ENCODE measurements around the gene KDM4C. TPM values are rescaled to one million over a fixed set of nuclear protein-coding genes. Genes with fewer than 3 reads are reported as not detected.

The KDM4C gene
- total RNA-seq, 1 donor from 2014 or later: 57.4 TPM

DNA sequence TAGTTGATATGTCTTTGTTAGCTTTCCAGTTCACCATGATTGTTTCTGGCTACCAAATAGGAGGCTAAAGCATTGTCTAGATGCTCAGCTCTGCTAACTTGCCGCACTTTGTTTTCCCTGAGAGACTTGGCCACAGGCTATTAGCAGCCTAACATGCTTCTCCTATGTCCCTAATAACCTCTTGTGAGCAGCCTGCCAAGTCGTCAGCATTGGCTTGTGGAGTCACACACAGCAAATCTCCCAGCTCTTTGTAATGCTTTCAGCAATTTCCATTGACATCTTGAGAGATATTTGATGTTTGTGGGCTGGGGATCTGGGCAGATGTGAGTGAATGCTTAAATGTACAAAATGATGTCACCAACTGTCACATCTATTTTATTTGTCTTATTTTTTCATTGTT, 346.9 kb downstream of the KDM4C start:
- no peak for DNase-seq

GRCh38 chr9:7105095-7105494, 347.3 kb downstream of the KDM4C start:
- DNase-seq: no peak

- DNase-seq: no peak
These were observed 351.2 kb downstream of the KDM4C start for GRCh38 chr9:7108936-7109335.

GRCh38 chr9:7111413-7111812, 353.6 kb downstream of the KDM4C start:
- DNase-seq: no peak

GRCh38 chr9:7115606-7116005, 357.8 kb downstream of the KDM4C start:
- DNase-seq: no peak

- no peak for DNase-seq
These were observed 360.1 kb downstream of the KDM4C start for GRCh38 chr9:7117676-7118561.

DNA sequence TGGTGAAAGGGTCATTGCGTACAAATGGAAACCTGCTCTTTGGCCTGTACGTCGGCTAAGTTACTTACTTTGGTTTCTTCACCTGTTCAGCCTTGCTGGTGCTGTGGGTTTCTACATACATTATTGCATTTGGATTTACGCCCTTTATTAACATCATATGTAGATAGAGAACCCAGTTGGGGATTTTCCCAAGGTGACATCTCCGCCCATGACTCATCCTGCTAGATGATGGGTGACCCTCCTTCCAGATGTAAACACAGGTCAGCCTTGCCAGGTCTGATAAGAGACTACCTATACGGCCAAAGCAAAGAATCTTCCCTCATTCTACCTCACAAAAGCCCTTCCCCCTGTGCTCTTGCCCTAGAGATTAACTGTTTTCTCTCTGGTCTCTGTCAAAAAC, 360.9 kb downstream of the KDM4C start:
- DNase-seq: no peak

GRCh38 chr9:7119612-7120011, 361.8 kb downstream of the KDM4C start:
- DNase-seq: no peak

GRCh38 chr9:7121055-7121454, 363.3 kb downstream of the KDM4C start:
- DNase-seq: no peak

DNA sequence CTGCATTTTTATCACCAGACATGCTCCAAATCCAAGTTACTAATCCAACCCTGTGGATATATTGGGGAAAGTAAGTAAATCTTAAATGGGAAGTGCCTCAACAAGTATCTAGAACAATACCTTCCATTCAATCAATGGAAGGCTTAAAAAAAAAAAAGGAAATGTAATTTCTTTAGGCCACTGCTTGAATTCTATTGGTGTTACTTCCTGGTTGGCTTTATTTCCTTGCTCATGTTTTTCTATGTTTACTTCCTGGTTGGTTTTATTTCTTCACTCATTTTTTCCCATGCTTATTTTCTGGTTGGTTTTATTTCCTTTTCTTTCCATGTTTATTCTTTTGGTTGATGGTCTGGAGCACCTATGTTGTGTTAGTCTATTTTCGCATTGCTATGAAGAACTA, 363.9 kb downstream of the KDM4C start:
- DNase-seq: no peak

GRCh38 chr9:7123743-7124142, 366.0 kb downstream of the KDM4C start:
- no peak for DNase-seq

DNA sequence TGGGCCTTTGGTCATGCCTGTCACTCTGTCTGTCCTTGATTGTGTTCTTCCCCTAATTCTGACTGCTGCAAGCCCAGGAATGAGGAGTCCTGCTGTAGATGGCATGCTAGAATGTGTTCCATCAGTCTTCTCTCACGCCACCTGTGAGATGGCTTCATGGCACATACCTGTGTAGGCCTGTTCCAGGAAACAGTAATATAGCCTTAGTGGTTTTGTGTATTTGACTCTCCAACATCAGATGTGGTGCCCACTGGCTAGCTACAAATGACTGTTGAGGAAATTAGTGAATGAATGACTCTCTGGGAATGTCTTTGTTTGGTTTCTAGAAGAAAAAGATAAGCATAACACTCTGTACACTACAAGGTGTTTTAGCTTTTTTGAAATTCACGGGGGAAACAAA, 367.5 kb downstream of the KDM4C start:
- DNase-seq: no peak

- DNase-seq: no peak
These were observed 371.6 kb downstream of the KDM4C start for GRCh38 chr9:7129391-7129790.

- no peak for DNase-seq
These were observed 372.6 kb downstream of the KDM4C start for GRCh38 chr9:7130266-7130820.

GRCh38 chr9:7132605-7133004, 374.8 kb downstream of the KDM4C start:
- no peak for DNase-seq

DNA sequence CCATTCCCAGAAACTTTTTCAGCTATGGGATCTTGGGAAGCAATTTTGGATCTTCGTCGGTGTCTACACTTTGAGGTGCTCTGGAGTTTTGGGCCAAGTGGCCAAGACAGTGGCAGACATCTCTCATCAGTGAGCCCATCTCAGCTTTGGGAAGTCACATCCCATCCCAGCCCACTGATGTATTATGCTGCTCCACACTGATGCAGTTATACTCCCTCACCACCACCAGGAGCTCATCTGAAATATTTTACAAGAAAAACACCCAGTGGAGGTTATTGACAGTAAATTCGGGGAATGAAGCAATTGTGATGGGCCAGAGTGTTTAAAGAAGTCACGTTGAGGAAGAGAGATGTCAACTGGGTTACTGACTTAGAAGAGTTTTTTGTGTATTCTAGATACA, 378.0 kb downstream of the KDM4C start:
- no peak for DNase-seq

- no peak for DNase-seq
These were observed 379.3 kb downstream of the KDM4C start for GRCh38 chr9:7137040-7137439.

DNA sequence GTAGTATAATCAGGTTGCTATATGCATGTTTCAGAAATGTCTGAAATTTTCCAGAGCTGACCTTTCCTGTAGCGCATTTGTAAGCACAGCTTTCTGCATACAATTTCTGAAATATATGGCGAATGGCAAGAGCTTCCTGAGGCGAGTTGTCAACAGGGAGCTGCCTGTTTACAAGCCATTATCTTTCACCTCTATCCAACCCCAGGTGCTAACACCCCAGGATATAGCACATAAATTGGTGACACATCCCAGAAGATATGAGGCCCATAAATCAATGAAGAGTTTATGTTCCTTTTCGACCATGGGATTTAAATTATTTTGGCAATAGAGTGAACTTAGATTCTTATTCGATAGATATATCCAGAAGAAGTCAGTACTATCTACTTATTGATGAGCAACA, 379.8 kb downstream of the KDM4C start:
- no peak for DNase-seq

DNA sequence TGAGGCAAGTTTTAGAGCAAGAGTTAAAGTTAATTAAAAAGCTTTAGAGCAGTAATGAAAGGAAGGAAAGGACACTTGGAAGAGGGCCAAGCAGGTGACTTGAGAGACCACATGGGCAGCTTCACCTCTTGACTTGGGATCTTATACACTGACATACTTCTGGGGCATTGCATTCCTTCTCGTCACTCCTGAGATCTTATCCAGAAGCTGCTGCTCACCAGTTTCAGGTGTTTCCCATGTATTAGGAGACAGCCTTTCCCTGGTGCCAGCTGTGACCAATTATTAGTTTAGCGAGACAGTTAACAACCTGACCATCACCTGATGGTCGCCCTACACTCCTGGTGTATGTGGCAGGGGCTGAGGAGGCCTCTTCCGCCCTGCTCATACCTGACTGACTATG, 382.1 kb downstream of the KDM4C start:
- no peak for DNase-seq

GRCh38 chr9:7140401-7140800, 382.6 kb downstream of the KDM4C start:
- no peak for DNase-seq

DNA sequence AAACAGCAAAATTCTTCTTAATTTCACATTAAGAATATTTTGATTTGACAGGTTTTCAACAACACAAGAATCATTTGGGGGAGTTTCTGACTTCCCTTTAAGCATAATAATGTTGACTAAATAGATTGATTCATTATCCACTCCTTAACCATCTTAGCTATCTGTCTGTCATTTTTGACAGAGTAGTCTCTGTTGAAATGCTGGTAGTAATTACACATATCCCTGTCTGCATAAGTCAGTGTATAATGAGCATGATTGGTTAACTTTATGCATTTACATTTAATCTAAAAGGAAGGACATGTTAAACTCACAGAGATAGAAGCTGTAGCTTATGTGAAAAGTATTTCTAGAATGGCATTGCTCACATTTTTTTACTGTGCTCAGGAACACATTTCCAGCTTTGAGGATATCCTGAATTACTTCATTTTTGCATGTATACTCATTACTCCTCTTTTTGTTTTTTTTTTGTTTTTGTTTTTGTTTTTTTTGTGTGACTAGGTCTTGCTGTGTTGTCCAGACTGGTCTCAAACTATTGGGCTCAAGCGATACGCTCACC, 385.9 kb downstream of the KDM4C start:
- DNase-seq: no peak

DNA sequence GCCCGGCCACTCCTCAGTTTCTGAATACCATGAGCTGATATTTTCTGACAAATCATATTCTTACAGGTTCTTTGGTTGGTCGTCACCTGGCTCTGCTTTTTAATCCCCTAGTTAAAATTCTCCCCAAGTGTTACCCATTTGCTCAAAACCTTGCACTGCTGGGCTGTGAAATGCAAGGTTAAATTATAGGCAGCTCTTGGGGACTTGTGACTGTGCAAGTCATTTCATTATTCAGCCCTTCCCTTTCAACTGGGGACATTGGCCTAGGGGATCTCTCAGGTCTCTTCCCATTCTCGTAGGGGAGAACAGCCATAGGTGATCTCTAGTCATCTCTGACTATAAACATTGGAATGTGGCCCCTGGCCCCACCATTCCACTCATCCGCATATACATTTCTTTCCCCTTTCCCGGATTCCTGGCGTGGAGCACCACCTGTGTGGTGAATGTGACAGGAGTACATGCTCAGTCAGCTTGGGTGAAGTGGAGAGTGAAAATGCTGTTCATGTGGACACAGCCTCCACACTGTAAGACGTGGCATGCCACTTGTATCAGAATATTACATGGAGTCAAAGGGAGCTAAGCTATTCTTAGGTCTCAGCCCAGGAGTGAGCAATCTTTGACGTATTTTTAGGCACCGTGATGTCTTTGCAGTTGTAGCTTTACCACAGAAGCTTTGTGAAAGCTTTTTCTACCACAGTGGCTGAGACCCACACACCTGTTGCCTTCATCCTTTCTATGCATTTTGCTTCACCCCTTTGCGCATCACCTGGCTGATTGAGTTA, 386.7 kb downstream of the KDM4C start:
- DNase-seq: no peak
